A673 (cell line): ENCODE data around the gene GPD1L. TPM values are rescaled to one million over a fixed set of nuclear protein-coding genes. Genes with fewer than 3 reads are reported as not detected.

Experiments used
- BruUV-seq: library from RNA; stranded (reverse); fragments of 400-500 nt; replicated peaks from 2 replicates; lab custom pipeline; 2021; lab: Mats Ljungman, UMichigan
- CTCF ChIA-PET: fragments of 300-600 bp; sonication (Branson Sonifier 250); formaldehyde crosslinking; loops from one replicate; lab custom pipeline; 2022; ENCODE audit warnings: antibody characterized with exemption; lab: Charles Lee
- POLR2A ChIA-PET: fragments of 300-600 bp; sonication (Branson Sonifier 250); formaldehyde crosslinking; loops from one replicate; lab custom pipeline; 2022; ENCODE audit warnings: antibody characterized with exemption; ENCODE audit not compliant: low non-redundant PET; lab: Charles Lee
- DNase-seq: peaks from one replicate; pipeline ENCODE4 v3.0.0-alpha.2; 2015; ENCODE audit warnings: low spot score
- H3K27ac ChIP-seq: fragments of 200-600 bp; sonication (generic); 2 replicates; pipeline ENCODE4 v1.5.1; 2016; ENCODE audit warnings: mixed run types, low read depth, mild to moderate bottlenecking, mixed read lengths, antibody characterized with exemption, low read length; ENCODE audit not compliant: poor library complexity, severe bottlenecking
- H3K27me3 ChIP-seq: fragments of 200-600 bp; sonication (generic); replicated peaks from 2 replicates; pipeline ENCODE4 v1.6.1; 2017; ENCODE audit warnings: mixed run types, low read depth, mild to moderate bottlenecking, mixed read lengths, antibody characterized with exemption, low read length; ENCODE audit not compliant: insufficient read depth, poor library complexity
- H3K36me3 ChIP-seq: fragments of 200-600 bp; sonication (generic); 2 replicates; pipeline ENCODE4 v1.6.1; 2016; ENCODE audit warnings: mixed run types, mild to moderate bottlenecking, mixed read lengths, antibody characterized with exemption, low read length; ENCODE audit not compliant: insufficient read depth, poor library complexity, severe bottlenecking
- H3K4me1 ChIP-seq: fragments of 200-600 bp; sonication (generic); 2 replicates; pipeline ENCODE4 v1.6.1; 2017; ENCODE audit warnings: mixed run types, mild to moderate bottlenecking, mixed read lengths, antibody characterized with exemption, low read length; ENCODE audit not compliant: insufficient read depth, poor library complexity, severe bottlenecking
- H3K4me3 ChIP-seq: fragments of 200-600 bp; sonication (generic); 2 replicates; pipeline ENCODE4 v1.5.1; 2016; ENCODE audit warnings: low read depth, mixed run types, mild to moderate bottlenecking, mixed read lengths, low read length; ENCODE audit not compliant: poor library complexity, severe bottlenecking
- H3K9me3 ChIP-seq: fragments of 200-600 bp; sonication (generic); 2 replicates; pipeline ENCODE4 v1.6.1; 2016; ENCODE audit warnings: mixed run types, low read depth, mild to moderate bottlenecking, mixed read lengths, antibody characterized with exemption, low read length; ENCODE audit not compliant: poor library complexity, severe bottlenecking
- CTCF ChIP-seq: fragments of 300-800, 200-600 bp; sonication (generic); conservative IDR thresholded peaks from 2 replicates; pipeline ENCODE4 v1.5.1; 2017; ENCODE audit warnings: low read depth, mild to moderate bottlenecking, antibody characterized with exemption, low read length, moderate library complexity, mixed read lengths
- EZH2 ChIP-seq: fragments of 200-600 bp; sonication (generic); IDR thresholded peaks from 2 replicates; pipeline ENCODE4 v1.6.1; 2017; ENCODE audit warnings: borderline replicate concordance, low read depth, mild to moderate bottlenecking, mixed read lengths, antibody characterized with exemption, low read length; ENCODE audit not compliant: poor library complexity, severe bottlenecking
- intact Hi-C: fragments of 100-400 bp; cut with micrococcal nuclease; formaldehyde crosslinking; loops from one replicate; pipeline ENCODE4 v1.10.0; 2022; ENCODE audit not compliant: unreplicated experiment
- total RNA-seq: library from RNA; stranded (reverse); gene quantifications from 2 replicates; pipeline ENCODE4 v1.2.3, GENCODE V29; 2021

The GPD1L gene
- total RNA-seq, 1 experiment from 2014 or later = 9.9 TPM

GRCh38 chr3:32129832-32130231 lies 23.4 kb downstream of the GPD1L start:
- no peaks in the 10 kb centered on the region for H3K36me3 ChIP-seq
- CTCF ChIA-PET = no interaction called here

GRCh38 chr3:32132121-32132520 lies 25.7 kb downstream of the GPD1L start:
- ChIA-PET POLR2A (no interaction called here), CTCF (no interaction called here)
- Histone ChIP-seq H3K4me1 (no peaks in the 10 kb centered on the region), H3K27ac (no peak overlapping the region), H3K9me3 (no peaks in the 10 kb centered on the region), H3K36me3 (no peaks in the 10 kb centered on the region), H3K27me3 (no peaks in the 10 kb centered on the region), H3K4me3 (no peak overlapping the region)
- DNase-seq = no peak
- no peak for TF ChIP-seq EZH2
- no peak for TF ChIP-seq CTCF
- intact Hi-C loops = no loop called here
- no TSS peak for BruUV-seq

More at GRCh38 chr3:32129832-32130231, 23.4 kb downstream of the GPD1L start:
- TF ChIP-seq EZH2 (no peak), CTCF (no peak)
- BruUV-seq = no TSS peak
- no peaks in the 10 kb centered on the region for H3K9me3 ChIP-seq
- intact Hi-C loops = no loop called here
- POLR2A ChIA-PET = no interaction called here
- H3K4me3 ChIP-seq = no peak overlapping the region
- no peaks in the 10 kb centered on the region for H3K27me3 ChIP-seq
- no peak for DNase-seq
- no peak overlapping the region for H3K27ac ChIP-seq
- H3K4me1 ChIP-seq = no peaks in the 10 kb centered on the region

- CTCF ChIA-PET = no interaction called here
- no peak overlapping the region for H3K27ac ChIP-seq
- H3K27me3 ChIP-seq = no peaks in the 10 kb centered on the region
- no peaks in the 10 kb centered on the region for H3K4me1 ChIP-seq
- BruUV-seq = no TSS peak
- no peak overlapping the region for H3K4me3 ChIP-seq
- POLR2A ChIA-PET = no interaction called here
- TF ChIP-seq CTCF (no peak), EZH2 (no peak)
- DNase-seq = no peak
- no peaks in the 10 kb centered on the region for H3K9me3 ChIP-seq
- no peaks in the 10 kb centered on the region for H3K36me3 ChIP-seq
- intact Hi-C loops = no loop called here
Measured at GRCh38 chr3:32132706-32133105, 26.3 kb downstream of the GPD1L start.
